ENCODE data around the gene EFNB3. TPM values are rescaled to one million over a fixed set of nuclear protein-coding genes. Genes with fewer than 3 reads are reported as not detected.
A peak's percentile ranks its signal among the peaks of the same experiment; 100 is the strongest.

EFNB3 gene
- total RNA-seq, 1 donor from 2014 or later, result 2.7 TPM

GRCh38 chr17:7687908-7688807, 16.8 kb upstream of the EFNB3 start, which contains the start of gene WRAP53:
TSS of gene WRAP53 (plus strand) at chr17:7688477. CDS start at chr17:7688649, 172 bp downstream.
- Histone ChIP-seq H3K27ac (peak within 1 kb of the TSS; percentile 95), H3K4me3 (peak within 1 kb of the TSS; percentile 73 to 83), H3K36me3 (no peaks in the 10 kb centered on the region), H3K4me1 (peaks cover 36% of the 10 kb centered on the region), H3K9me3 (no peaks in the 10 kb centered on the region), H3K27me3 (no peaks in the 10 kb centered on the region)
- intact Hi-C loops (cut with DNase I), result loop anchor here (2.0 kb wide), 1 partner anchor 73 kb away; the partner anchor contains the start of gene FXR2
- TF ChIP-seq POLR2A (IDR thresholded peaks at IDR 0.05), result no peak
- peak; percentile 92 to 98 (median 92) for TF ChIP-seq CTCF (IDR thresholded peaks at IDR 0.05)
- TF ChIP-seq POLR2AphosphoS5 (IDR thresholded peaks at IDR 0.05; ENCODE audit: insufficient read depth in 1 of 2, low read depth in 1 of 2), result peak; percentile 85 to 99
- DNase-seq (ENCODE audit: extremely low spot score in 2 of 2), result peak in 1 of 2 donors; percentile 99

- intact Hi-C loops (cut with DNase I), result no loop called here
- Histone ChIP-seq H3K27me3 (no peaks in the 10 kb centered on the region), H3K9me3 (no peaks in the 10 kb centered on the region), H3K4me3 (peak overlapping the region; percentile 63 to 83), H3K36me3 (no peaks in the 10 kb centered on the region), H3K4me1 (peaks cover 30% of the 10 kb centered on the region), H3K27ac (peak overlapping the region; percentile 46)
- TF ChIP-seq POLR2A (IDR thresholded peaks at IDR 0.05), result no peak
- TF ChIP-seq POLR2AphosphoS5 (IDR thresholded peaks at IDR 0.05; ENCODE audit: insufficient read depth in 1 of 2, low read depth in 1 of 2), result no peak
- no peak for TF ChIP-seq CTCF (IDR thresholded peaks at IDR 0.05)
- no peak for DNase-seq (ENCODE audit: extremely low spot score in 2 of 2)
Observed at GRCh38 chr17:7688808-7689316, 16.1 kb upstream of the EFNB3 start.

GRCh38 chr17:7695586-7695985, 9.4 kb upstream of the EFNB3 start:
- Histone ChIP-seq H3K9me3 (no peaks in the 10 kb centered on the region), H3K4me3 (no peak overlapping the region), H3K27me3 (no peaks in the 10 kb centered on the region), H3K4me1 (no peaks in the 10 kb centered on the region), H3K27ac (no peak overlapping the region), H3K36me3 (no peaks in the 10 kb centered on the region)
- intact Hi-C loops (cut with DNase I), result no loop called here
- DNase-seq (ENCODE audit: extremely low spot score in 2 of 2), result no peak
- TF ChIP-seq CTCF (IDR thresholded peaks at IDR 0.05), result no peak
- TF ChIP-seq POLR2A (IDR thresholded peaks at IDR 0.05), result no peak
- TF ChIP-seq POLR2AphosphoS5 (IDR thresholded peaks at IDR 0.05; ENCODE audit: insufficient read depth in 1 of 2, low read depth in 1 of 2), result no peak

- H3K27ac ChIP-seq, result no peak overlapping the region
- no peak for DNase-seq (ENCODE audit: extremely low spot score in 2 of 2)
- no peak for TF ChIP-seq POLR2AphosphoS5 (IDR thresholded peaks at IDR 0.05; ENCODE audit: insufficient read depth in 1 of 2, low read depth in 1 of 2)
- TF ChIP-seq POLR2A (IDR thresholded peaks at IDR 0.05), result no peak
- TF ChIP-seq CTCF (IDR thresholded peaks at IDR 0.05), result no peak
- H3K36me3 ChIP-seq, result peaks cover 0 to 17% of the 10 kb centered on the region in 2 donors
- no peak overlapping the region for H3K4me3 ChIP-seq
- intact Hi-C loops (cut with DNase I), result no loop called here
- H3K4me1 ChIP-seq, result no peaks in the 10 kb centered on the region
- no peaks in the 10 kb centered on the region for H3K9me3 ChIP-seq
- no peaks in the 10 kb centered on the region for H3K27me3 ChIP-seq
Observed at GRCh38 chr17:7697828-7698588, 7.0 kb upstream of the EFNB3 start.

Data from vagina (tissue), 2 donors.